Measurements from ENCODE around the gene HOXA9. TPM values are rescaled to one million over a fixed set of nuclear protein-coding genes. Genes with fewer than 3 reads are reported as not detected.
A peak's percentile ranks its signal among the peaks of the same experiment; 100 is the strongest.

Gene HOXA9
- total RNA-seq, 6 donors from 2014 or later: 0.30 to 6.1 (median 0.49) TPM; not detected in 1

GRCh38 chr7:27126596-27127327 lies 38.6 kb downstream of the HOXA9 start:
- WGBS, 2 donors: 31 to 40% methylated on average over 3 of the region's 3 CpGs
- peaks cover 0 to 13% (median 0%) of the 10 kb centered on the region in 4 donors for H3K27me3 ChIP-seq
- H3K36me3 ChIP-seq: no peaks in the 10 kb centered on the region
- H3K4me3 ChIP-seq: no peak overlapping the region
- no peaks in the 10 kb centered on the region for H3K9me3 ChIP-seq
- peaks cover 11 to 32% (median 19%) of the 10 kb centered on the region in 4 donors for H3K4me1 ChIP-seq
- H3K27ac ChIP-seq: peak overlapping the region in 3 of 4 donors; percentile 84 to 97 (median 93)
- no peak for ATAC-seq (ENCODE audit: low FRiP score in 2 of 2)
- no peak for TF ChIP-seq POLR2AphosphoS5 (IDR thresholded peaks at IDR 0.05)
- no peak for TF ChIP-seq POLR2A (IDR thresholded peaks at IDR 0.05)
- no peak for TF ChIP-seq EP300 (IDR thresholded peaks at IDR 0.05)
- TF ChIP-seq, protein P1, sequence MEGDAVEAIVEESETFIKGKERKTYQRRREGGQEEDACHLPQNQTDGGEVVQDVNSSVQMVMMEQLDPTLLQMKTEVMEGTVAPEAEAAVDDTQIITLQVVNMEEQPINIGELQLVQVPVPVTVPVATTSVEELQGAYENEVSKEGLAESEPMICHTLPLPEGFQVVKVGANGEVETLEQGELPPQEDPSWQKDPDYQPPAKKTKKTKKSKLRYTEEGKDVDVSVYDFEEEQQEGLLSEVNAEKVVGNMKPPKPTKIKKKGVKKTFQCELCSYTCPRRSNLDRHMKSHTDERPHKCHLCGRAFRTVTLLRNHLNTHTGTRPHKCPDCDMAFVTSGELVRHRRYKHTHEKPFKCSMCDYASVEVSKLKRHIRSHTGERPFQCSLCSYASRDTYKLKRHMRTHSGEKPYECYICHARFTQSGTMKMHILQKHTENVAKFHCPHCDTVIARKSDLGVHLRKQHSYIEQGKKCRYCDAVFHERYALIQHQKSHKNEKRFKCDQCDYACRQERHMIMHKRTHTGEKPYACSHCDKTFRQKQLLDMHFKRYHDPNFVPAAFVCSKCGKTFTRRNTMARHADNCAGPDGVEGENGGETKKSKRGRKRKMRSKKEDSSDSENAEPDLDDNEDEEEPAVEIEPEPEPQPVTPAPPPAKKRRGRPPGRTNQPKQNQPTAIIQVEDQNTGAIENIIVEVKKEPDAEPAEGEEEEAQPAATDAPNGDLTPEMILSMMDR (IDR thresholded peaks at IDR 0.05): no peak
- DNase-seq: no peak

DNA sequence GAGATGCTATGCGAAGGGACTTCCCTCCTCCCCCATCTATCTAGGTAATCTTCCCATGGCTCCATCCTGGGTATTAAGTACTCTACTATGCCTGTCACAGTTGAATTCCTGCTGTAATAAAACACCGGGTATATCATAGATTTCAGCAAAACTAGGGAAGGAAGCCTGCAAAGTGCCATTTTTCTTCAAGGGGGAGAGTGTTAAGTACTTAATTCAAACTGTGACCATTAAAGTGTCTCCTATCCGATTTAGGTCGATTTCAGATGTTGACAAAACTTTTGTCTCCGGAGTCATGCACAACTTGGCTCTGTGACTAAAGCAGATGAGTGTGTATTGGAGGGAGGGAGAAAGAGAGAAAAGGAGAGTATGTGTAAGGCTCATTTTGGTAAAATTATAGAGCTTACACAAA lies 39.3 kb downstream of the HOXA9 start:
- Histone ChIP-seq H3K27ac (peak overlapping the region; percentile 84 to 97 (median 90)), H3K27me3 (peaks cover 0 to 11% (median 0%) of the 10 kb centered on the region in 4 donors), H3K4me1 (peaks cover 11 to 25% (median 13%) of the 10 kb centered on the region in 4 donors), H3K4me3 (no peak overlapping the region), H3K9me3 (no peaks in the 10 kb centered on the region), H3K36me3 (no peaks in the 10 kb centered on the region)
- ATAC-seq (ENCODE audit: low FRiP score in 2 of 2): no peak
- DNase-seq: no peak
- TF ChIP-seq POLR2AphosphoS5 (IDR thresholded peaks at IDR 0.05) (no peak), POLR2A (IDR thresholded peaks at IDR 0.05) (no peak), EP300 (IDR thresholded peaks at IDR 0.05) (no peak)
- TF ChIP-seq, protein P1 (IDR thresholded peaks at IDR 0.05): no peak
- WGBS, 2 donors: 45 to 49% methylated on average over 5 of the region's 5 CpGs

- TF ChIP-seq POLR2AphosphoS5 (IDR thresholded peaks at IDR 0.05) (no peak), POLR2A (IDR thresholded peaks at IDR 0.05) (no peak), EP300 (IDR thresholded peaks at IDR 0.05) (no peak)
- TF ChIP-seq, protein P1 (IDR thresholded peaks at IDR 0.05): no peak
- Histone ChIP-seq H3K27ac (peak overlapping the region; percentile 84 to 97 (median 90)), H3K4me1 (peaks cover 14 to 29% (median 16%) of the 10 kb centered on the region in 4 donors), H3K4me3 (peak overlapping the region in 1 of 4 donors; percentile 41), H3K9me3 (no peaks in the 10 kb centered on the region), H3K27me3 (peaks cover 0 to 3% (median 0%) of the 10 kb centered on the region in 4 donors), H3K36me3 (no peaks in the 10 kb centered on the region)
- WGBS, 2 donors: 55 to 60% methylated on average over 8 of the region's 8 CpGs
- no peak for ATAC-seq (ENCODE audit: low FRiP score in 2 of 2)
- peak in 1 of 2 donors; percentile 17 for DNase-seq
Measured at GRCh38 chr7:27124902-27125689, 40.2 kb downstream of the HOXA9 start.

DNA sequence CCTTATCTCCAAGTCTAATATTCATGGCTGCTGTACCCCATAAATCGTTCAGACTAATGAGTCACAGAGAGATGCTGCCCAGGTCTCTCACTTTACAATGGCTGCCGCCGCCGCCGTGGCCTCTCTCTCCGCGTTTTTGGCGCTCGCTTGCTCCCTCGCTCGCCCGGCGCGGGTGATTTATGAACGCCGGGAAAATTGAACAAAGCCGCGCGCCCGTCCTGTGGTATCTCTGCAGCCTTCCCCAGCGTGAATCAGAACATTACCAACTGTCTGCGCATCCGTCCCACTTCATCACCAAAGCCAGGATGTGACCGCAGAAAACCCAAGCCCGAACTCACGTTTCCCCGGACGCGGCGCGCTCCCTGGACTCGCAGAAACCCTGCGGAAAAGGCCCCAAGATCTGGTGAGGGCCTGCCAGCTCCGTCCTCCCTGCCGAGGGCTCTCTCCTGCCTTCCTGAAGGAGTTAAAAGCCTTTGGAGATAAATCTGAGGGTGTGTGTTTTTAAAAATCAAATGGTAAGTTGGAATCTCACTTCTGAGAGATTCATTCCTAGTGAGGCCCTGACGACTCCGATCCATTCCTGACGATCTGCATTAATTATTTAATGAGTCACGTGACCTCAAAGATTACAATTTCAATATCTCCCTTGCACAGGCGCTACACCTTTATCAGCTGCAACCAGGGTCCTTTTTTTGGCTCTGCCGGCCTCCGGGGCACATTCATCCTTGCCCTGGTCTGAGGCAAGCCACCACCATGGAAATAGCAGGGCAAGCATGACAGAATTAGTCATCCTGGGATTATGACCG lies 41.0 kb downstream of the HOXA9 start:
- peak overlapping the region; percentile 84 to 97 (median 90) for H3K27ac ChIP-seq
- H3K4me3 ChIP-seq: peak overlapping the region in 3 of 4 donors; percentile 18 to 41 (median 41)
- H3K27me3 ChIP-seq: no peaks in the 10 kb centered on the region
- peaks cover 19 to 37% (median 20%) of the 10 kb centered on the region in 4 donors for H3K4me1 ChIP-seq
- H3K9me3 ChIP-seq: no peaks in the 10 kb centered on the region
- H3K36me3 ChIP-seq: no peaks in the 10 kb centered on the region
- ATAC-seq (ENCODE audit: low FRiP score in 2 of 2) (peak; percentile 48 to 91), DNase-seq (peak in 1 of 2 donors; percentile 89)
- WGBS, 2 donors: 42 to 56% methylated on average over 38 to 43 of the region's 43 CpGs
- TF ChIP-seq POLR2AphosphoS5 (IDR thresholded peaks at IDR 0.05) (peak in 1 of 2 donors; percentile 10), POLR2A (IDR thresholded peaks at IDR 0.05) (peak in 1 of 4 donors; percentile 9), EP300 (IDR thresholded peaks at IDR 0.05) (no peak)
- TF ChIP-seq, protein P1 (IDR thresholded peaks at IDR 0.05): no peak
